ENCODE measurements around the gene DHX34. TPM values are rescaled to one million over a fixed set of nuclear protein-coding genes. Genes with fewer than 3 reads are reported as not detected.
"Not testable (repeated sequence)": the region's sequence is repeated elsewhere in the genome, so short reads cannot be mapped to it uniquely, and the experiment has no call there.

Gene DHX34
- total RNA-seq = 9.9 and 14.4 TPM in 2 replicates
- polyA plus RNA-seq (2012) = 9.7 TPM

- DNase-seq (ENCODE audit: low read depth) = peak; percentile 99
Measured at GRCh38 chr19:47348819-47349795, at the start of gene DHX34. DHX34 (plus strand) TSS chr19:47349315; CDS start chr19:47353031, 3,716 bp downstream.

GRCh38 chr19:47300867-47301266 lies 48.2 kb upstream of the DHX34 start:
- not testable (repeated sequence) for DNase-seq (ENCODE audit: low read depth)

- DNase-seq (ENCODE audit: low read depth) = no peak
Measured at GRCh38 chr19:47302249-47302648, 46.9 kb upstream of the DHX34 start.

GRCh38 chr19:47303966-47304365 lies 45.1 kb upstream of the DHX34 start:
- DNase-seq (ENCODE audit: low read depth) = no peak

GRCh38 chr19:47305309-47305751 lies 43.8 kb upstream of the DHX34 start:
- peak; percentile 76 for DNase-seq (ENCODE audit: low read depth)

GRCh38 chr19:47306303-47306702 lies 42.8 kb upstream of the DHX34 start:
- DNase-seq (ENCODE audit: low read depth) = no peak

GRCh38 chr19:47309038-47309437 lies 40.1 kb upstream of the DHX34 start:
- peak; percentile 21 for DNase-seq (ENCODE audit: low read depth)

- DNase-seq (ENCODE audit: low read depth) = no peak
Measured at GRCh38 chr19:47309608-47310007, 39.5 kb upstream of the DHX34 start, which contains the start of gene C5AR1. C5AR1 (plus strand) TSS chr19:47309861; CDS start chr19:47309896, 35 bp downstream.

- no peak for DNase-seq (ENCODE audit: low read depth)
Measured at GRCh38 chr19:47310323-47310722, 38.8 kb upstream of the DHX34 start.

- DNase-seq (ENCODE audit: low read depth) = peak; percentile 14
Measured at GRCh38 chr19:47310819-47311218, 38.3 kb upstream of the DHX34 start.

- DNase-seq (ENCODE audit: low read depth) = no peak
Measured at GRCh38 chr19:47312366-47313006, 36.6 kb upstream of the DHX34 start.

- no peak for DNase-seq (ENCODE audit: low read depth)
Measured at GRCh38 chr19:47313754-47314295, 35.3 kb upstream of the DHX34 start.

GRCh38 chr19:47315125-47315821 lies 33.8 kb upstream of the DHX34 start:
- peak; percentile 28 for DNase-seq (ENCODE audit: low read depth)

- DNase-seq (ENCODE audit: low read depth) = no peak
Measured at GRCh38 chr19:47316513-47316912, 32.6 kb upstream of the DHX34 start.

GRCh38 chr19:47319923-47320871 lies 28.9 kb upstream of the DHX34 start:
- DNase-seq (ENCODE audit: low read depth) = no peak

- DNase-seq (ENCODE audit: low read depth) = no peak
Measured at GRCh38 chr19:47321630-47322029, 27.5 kb upstream of the DHX34 start.

- no peak for DNase-seq (ENCODE audit: low read depth)
Measured at GRCh38 chr19:47322058-47322457, 27.1 kb upstream of the DHX34 start.

GRCh38 chr19:47323409-47323808 lies 25.7 kb upstream of the DHX34 start:
- no peak for DNase-seq (ENCODE audit: low read depth)

GRCh38 chr19:47323872-47324271 lies 25.2 kb upstream of the DHX34 start:
- DNase-seq (ENCODE audit: low read depth) = no peak

- no peak for DNase-seq (ENCODE audit: low read depth)
Measured at GRCh38 chr19:47324502-47324901, 24.6 kb upstream of the DHX34 start.

Measured in myocyte (in vitro differentiated cells).